ENCODE data around the gene DSG4.

- no peak for TF ChIP-seq CTCF (IDR thresholded peaks at IDR 0.05; ENCODE audit: insufficient read depth, low read depth, low read length)
- TF ChIP-seq EZH2 (IDR thresholded peaks at IDR 0.05; ENCODE audit: insufficient read depth, low read length), result no peak
Measured at GRCh38 chr18:31403409-31403808, 26.8 kb downstream of the DSG4 start.

Data from astrocyte (in vitro differentiated cells and primary cell).